ENCODE data around the gene SNX25. TPM values are rescaled to one million over a fixed set of nuclear protein-coding genes. Genes with fewer than 3 reads are reported as not detected.
A peak's percentile ranks its signal among the peaks of the same experiment; 100 is the strongest.
"Not testable (repeated sequence)": the region's sequence is repeated elsewhere in the genome, so short reads cannot be mapped to it uniquely, and the experiment has no call there.

The SNX25 gene
- total RNA-seq: 55.4 TPM

DNA sequence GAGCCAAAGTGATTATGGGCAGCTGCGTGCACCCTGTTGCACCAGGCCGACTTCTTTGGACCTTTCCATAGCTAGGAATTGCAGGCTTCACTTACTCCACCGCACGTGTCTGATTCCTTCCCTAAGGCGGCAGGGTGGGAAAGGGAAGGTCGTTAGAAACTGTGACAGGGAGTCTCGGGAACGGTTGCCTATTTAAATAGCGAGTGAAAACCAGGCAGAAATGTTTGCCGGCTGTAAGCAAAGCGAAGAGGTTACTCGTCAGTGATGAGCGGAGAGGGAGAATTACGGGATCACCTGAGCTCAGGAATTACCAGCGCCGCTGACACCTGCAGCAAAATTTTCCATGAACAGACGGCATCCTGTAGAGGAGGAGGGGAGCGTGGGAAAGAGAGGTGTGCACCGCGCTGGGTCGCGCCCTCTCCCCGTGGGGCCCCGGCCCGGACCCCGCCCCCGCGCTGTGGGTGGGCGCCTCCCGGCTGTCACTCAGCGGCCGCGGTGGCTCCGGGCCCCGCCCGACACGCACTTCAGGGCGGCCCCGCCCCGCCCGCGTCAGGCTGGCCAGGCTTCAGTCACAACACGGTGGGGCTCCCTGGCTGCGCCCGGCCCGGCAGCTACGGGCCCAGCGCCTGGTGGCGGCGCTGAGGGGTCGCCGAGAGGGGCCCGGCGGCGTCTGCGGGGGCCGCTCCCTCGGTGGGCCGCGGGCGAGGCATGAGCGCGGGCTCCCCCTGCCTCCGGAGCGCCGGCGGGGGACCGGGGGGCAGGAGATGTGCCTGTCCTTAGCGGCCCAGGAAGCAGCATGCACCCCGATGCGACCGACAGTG is at the start of gene SNX25:
Gene SNX25, plus strand, starts transcription at position 568 of the 821 bp plus-strand sequence. Its CDS starts 229 bp downstream, at position 797.
- DNase-seq (ENCODE audit: low spot score in 2 of 2) (peak; percentile 87 to 88), FAIRE-seq (no peak)

GRCh38 chr4:185165605-185166063 is 43.8 kb upstream of the SNX25 start:
- DNase-seq (ENCODE audit: low spot score in 2 of 2): no peak
- FAIRE-seq: no peak

- no peak for DNase-seq (ENCODE audit: low spot score in 2 of 2)
- no peak for FAIRE-seq
Observed at GRCh38 chr4:185167234-185167633, 42.2 kb upstream of the SNX25 start.

GRCh38 chr4:185171373-185172071 is 37.9 kb upstream of the SNX25 start:
- DNase-seq (ENCODE audit: low spot score in 2 of 2) (no peak), FAIRE-seq (no peak)

DNA sequence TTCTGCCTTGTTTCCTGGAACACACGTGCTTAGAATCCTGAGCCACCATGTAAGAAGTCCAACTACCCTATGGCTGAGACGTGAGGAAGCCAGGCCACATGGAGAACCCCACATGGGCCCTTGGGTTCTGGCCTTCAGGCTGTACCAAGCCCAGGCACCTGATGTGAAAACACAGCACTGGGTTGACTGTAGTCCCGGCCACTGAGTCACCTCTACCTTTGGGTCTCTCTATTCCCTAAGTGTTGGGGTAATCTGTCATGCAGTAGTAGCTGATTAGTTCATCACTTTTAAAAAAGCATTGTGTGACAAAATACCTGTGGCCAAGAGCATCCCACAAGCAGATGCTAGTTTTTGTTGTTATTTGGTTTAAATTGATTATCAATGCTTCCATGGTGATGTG is 29.9 kb upstream of the SNX25 start:
- FAIRE-seq: no peak
- DNase-seq (ENCODE audit: low spot score in 2 of 2): no peak

GRCh38 chr4:185182239-185182638 is 27.2 kb upstream of the SNX25 start:
- no peak for DNase-seq (ENCODE audit: low spot score in 2 of 2)
- FAIRE-seq: no peak

DNA sequence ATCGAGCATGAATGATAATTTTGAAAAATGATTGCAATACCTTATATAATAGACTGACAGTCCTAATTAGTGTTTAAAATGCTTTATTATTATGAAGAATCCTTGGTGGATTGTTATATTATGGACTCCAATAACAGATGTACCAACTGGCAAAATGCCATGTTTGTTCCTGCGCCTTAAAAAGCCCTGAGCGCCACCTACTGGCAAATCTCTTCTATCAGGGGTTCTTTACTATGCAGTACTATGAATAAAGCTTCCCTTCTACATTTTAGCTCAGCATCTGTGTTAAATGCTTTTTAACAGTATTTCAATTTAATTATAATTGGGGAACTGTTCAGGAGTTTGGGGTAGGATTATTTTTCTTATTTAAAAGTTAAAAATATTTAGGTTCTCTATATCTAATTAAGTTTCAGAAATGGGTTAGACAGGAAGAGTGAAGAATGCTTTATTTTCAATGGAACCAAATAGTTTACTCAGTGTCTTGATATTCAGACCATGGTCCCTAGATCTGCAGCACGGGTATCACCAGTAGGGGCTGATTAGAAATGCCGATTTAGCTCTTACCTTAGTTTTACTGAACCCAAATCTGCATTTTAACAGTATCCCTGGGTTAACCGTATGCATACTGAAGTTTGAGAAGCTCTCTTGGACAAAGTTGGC is 25.6 kb upstream of the SNX25 start:
- DNase-seq (ENCODE audit: low spot score in 2 of 2): peak; percentile 46 to 60
- FAIRE-seq: peak; percentile 96

DNA sequence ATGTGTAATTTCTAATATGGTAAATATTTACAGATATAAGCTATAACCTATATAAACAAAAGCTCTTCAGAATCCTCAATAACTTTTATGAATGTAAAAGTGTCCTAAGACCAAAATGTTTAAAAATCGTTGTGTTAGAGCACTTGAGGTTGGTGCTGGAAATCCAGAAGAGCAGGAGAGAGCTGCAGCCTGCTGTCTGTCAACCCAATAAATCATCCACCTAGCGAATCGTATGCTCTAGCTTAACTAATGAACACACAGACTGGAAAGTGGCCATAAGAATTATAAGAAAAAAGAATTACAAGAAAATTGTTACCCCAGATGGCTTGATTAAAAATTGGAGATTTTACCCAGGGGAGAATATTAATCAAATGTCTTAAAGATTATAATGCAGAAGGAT is 22.6 kb upstream of the SNX25 start:
- no peak for FAIRE-seq
- no peak for DNase-seq (ENCODE audit: low spot score in 2 of 2)

- peak; percentile 28 for FAIRE-seq
- no peak for DNase-seq (ENCODE audit: low spot score in 2 of 2)
Observed at GRCh38 chr4:185189606-185190305, 19.6 kb upstream of the SNX25 start.

DNA sequence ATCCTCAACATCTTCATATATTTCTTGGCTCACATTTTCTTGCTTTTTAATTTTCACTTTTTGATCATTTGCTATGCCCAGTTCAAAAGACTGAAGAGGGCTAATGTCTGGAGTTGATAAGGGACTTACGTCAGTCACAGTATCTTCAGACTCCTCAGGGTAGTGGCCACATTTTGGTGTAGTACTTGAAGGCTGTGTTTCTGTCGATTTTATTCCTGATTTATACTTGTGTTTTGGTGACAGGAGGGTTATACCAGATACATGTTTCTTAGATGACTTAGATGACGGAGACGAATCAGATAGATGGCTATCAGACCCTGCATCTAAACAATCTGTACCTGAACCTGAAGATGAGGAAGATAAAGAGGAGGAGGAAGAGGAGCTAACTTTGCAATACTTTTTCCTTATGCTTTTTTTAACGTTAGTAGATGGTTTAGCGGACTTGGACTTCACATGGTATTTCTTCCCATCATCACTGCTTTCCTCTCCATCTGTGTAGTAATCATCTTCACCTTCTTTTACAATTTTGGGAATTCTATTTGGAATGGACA is 19.0 kb upstream of the SNX25 start:
- no peak for FAIRE-seq
- DNase-seq (ENCODE audit: low spot score in 2 of 2): no peak

- FAIRE-seq: no peak
- DNase-seq (ENCODE audit: low spot score in 2 of 2): no peak
Observed at GRCh38 chr4:185192059-185192458, 17.3 kb upstream of the SNX25 start.

DNA sequence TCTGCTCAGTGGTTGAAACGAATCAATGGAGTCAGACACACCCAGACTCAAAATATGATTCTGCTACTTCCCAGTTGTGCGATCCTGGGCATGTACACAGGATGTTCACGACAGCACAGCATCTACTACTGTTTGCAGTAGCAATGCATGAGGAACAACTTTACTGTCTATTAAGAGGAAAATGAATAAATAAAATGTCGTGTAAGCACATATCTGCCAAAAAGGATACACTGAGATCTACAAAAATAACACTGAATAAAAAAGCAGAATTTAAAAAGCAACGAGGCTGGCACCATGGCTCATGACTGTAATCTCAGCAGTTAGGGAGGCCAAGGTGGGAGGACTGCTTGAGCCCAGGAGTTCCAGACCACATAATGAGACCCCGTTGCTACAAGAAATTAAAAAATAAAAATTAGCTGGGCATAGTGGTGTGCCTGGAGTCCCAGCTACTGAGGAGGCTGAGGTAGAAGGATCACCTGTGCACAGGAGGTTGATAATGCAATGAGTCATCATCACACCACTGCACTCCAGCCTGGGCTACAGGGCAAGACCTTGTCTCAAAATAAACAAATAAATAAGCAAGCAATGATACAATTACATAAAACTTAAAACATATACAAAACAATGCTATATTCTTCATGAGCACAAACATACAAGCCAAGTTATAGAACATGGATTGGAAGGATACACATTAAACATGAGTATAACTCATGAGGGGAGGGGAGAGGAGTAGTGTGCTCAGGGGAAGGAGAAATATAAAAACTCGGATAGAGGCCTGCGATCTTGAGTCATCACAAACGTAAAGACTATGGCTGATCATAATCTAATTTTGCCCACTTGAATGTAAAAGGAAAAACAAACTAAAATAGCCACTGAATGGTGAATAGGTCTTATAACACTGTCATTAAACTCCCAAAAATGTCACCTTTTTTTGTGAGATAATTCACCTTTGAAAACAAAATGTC is 14.2 kb upstream of the SNX25 start:
- FAIRE-seq: no peak
- no peak for DNase-seq (ENCODE audit: low spot score in 2 of 2)

GRCh38 chr4:185196437-185196836 is 13.0 kb upstream of the SNX25 start:
- DNase-seq (ENCODE audit: low spot score in 2 of 2) (no peak), FAIRE-seq (no peak)

GRCh38 chr4:185198189-185198588 is 11.2 kb upstream of the SNX25 start:
- not testable (repeated sequence) for DNase-seq (ENCODE audit: low spot score in 2 of 2); FAIRE-seq

GRCh38 chr4:185201977-185202962 is 7.1 kb upstream of the SNX25 start:
- DNase-seq (ENCODE audit: low spot score in 2 of 2) (no peak), FAIRE-seq (no peak)

DNA sequence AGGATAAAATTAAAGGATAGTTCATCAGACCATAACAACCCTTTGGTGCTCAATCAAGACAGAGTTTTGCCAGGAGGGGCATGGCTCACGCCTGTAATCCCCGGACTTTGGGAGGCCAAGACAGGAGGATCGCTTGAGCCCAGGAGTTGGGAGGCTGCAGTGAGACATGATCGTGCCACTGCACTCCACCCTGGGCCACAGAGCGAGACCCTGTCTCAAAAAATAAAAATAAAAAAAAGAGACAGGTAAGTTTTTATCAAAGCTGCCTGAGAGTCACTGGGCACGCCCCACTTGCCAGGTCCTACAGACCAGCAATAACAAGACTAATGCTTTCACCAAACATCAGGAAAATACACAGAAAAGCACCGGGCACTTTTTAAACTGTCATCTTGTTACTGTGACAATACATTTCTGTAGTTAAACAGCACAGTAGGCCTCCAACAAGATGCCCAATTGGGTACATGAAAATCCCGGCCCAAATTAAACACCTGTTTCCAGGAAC is 6.4 kb upstream of the SNX25 start:
- FAIRE-seq (no peak), DNase-seq (ENCODE audit: low spot score in 2 of 2) (no peak)

GRCh38 chr4:185203486-185204237 is 5.7 kb upstream of the SNX25 start, which contains the start of gene CFAP97:
Gene CFAP97 (minus strand): TSS chr4:185204000. CDS start chr4:185191196, 12,804 bp downstream.
- FAIRE-seq: no peak
- peak; percentile 95 to 96 for DNase-seq (ENCODE audit: low spot score in 2 of 2)

Data from frontal cortex (tissue), 4 donors.